Measurements from ENCODE around the gene BCL7A.
"Not testable (repeated sequence)": the region's sequence is repeated elsewhere in the genome, so short reads cannot be mapped to it uniquely, and the experiment has no call there.

Gene BCL7A

DNA sequence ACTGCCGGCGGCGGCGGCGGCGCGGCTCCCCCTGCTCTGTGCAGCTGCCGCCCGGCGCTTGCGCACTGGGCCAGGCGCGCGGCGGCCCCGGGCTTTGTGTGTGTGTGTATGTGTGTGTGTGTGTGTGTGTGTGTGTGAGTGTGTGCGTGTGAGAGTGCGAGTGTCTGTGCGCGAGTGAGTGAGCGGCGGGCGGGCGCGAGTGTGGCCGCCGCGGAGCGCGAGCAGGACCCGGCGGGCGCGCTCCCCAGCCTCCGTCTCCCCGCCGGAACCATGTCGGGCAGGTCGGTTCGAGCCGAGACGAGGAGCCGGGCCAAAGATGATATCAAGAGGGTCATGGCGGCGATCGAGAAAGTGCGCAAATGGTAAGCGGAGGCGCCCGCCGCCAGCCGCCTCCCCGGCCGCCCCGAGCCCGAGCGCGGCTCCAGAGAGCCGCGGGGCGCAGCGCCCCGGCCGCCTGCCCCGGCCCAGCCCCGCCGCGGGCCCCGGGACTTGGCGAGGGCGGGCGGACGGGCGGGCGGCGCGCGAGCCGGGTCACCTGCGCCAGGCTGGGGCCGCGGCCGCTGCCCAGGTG, at the start of gene BCL7A:
Gene BCL7A, plus strand, starts transcription at position 63 of the 571 bp plus-strand sequence. Its CDS starts 208 bp downstream, at position 271.
- peak; percentile 44 to 55 for DNase-seq

DNA sequence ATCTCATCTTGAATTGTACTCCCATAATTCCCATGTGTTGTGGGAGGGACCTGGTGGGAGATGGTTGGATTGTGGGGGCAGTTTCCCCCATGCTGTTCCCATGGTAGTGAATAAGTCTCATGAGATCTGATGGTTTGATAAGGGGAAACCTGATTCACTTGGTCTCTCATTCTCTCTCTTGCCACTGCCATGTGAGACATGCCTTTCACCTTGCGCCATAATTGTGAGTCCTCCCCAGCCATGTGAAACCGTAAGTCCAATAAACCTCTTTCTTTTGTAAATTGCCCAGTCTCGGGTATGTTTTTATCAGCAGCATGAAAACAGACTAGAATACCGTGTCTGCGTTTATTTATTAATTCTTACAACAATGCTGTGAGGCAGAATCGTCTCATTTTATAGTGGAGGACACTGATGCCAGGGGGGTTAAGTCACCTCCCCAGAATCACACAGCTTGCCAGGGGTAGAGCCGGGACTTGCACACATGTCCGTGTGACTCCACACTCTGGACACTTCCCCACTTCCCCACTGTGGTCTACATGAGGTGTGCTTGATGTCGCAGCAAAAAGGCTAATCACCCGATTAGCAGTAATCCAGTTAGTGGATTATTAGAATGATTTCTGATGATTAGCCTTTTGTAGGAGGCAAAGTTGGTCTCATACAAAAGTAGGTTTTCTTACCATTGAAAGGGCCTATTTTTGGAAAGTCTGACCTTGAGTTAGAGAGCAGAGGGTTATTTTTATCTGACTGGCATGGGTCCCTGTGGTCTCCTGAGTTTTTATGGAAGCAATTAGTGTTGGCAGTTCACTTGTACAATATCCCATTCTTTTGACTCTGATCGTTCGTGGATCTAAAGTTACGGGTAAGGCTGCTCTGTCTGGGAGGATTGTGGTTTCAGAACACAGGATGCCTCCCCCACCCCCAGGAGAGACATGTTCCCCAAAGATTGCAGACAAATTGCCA, 47.4 kb upstream of the BCL7A start:
- DNase-seq, result no peak

DNA sequence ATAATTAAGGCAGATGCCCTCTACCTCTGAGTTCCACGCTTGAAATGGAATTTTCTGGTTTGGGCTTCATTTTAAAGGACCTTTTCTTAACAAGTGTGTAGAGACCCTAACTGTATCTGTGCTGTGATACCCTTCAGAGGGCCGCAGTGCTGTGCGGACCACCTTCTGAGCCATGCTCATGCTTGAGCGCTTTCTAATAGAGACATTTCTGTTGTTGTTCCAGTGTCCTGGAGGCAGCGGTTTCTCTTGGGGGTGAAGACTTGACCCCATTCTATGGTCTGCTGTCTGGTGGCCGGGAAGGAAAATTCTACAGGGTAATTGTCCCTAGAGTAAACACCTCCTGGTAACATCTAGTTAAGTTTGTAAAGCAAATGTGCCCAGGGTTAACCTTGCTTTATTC, 46.7 kb upstream of the BCL7A start:
- DNase-seq, result no peak

DNA sequence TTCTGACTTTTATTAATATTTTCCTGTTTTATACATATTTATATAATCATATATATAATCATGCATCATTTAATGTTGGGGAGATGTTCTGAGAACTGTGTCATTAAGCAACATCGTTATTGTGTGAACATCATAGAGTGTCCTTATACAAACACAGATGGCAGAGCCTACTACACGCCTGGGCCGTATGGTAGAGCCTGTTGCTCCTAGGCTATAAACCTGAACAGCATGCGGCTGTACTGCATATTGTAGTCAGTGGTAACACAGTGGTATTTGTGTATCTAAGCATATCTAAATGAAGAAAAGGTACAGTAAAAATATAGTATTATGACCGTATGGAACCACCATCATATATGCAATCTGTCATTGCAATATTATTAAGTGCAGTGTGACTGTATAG, 44.7 kb upstream of the BCL7A start:
- DNase-seq, result no peak

DNA sequence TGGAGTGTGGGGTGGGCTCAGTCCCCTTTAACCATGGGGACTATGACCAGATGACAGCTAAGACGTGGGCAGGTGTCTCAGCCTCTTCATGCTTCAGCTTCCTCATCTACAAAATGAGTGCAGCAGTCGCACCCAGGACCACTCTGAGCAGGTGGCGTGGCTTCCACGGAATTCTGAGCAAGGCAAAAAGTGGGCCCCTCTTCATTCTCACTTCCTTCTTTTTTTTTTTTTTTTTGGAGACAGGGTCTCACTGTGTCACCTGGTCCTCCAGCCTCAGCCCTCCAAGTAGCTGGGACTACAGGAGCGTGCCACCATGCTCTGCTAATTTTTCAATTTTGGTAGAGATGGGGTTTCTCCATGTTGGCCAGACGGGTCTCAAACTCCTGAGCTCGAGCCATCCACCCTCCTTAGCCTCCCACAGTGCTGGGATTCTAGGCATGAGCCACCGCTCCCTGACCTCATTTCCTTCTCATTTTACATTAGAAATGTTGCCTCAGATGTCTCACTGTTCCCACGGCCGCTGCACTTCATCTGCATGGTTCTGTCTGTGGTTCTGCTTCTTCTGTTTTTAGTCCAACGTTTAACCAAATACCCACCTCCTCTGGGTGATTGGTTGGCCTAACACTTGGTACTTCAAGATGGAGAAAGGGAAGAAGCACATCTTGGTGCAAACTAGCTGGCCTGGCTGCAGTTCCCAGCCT, 41.3 kb upstream of the BCL7A start:
- DNase-seq, result peak; percentile 51 to 57

- DNase-seq, result no peak
These were observed 40.8 kb upstream of the BCL7A start for GRCh38 chr12:121980892-121981272.

GRCh38 chr12:121981456-121981855, 40.2 kb upstream of the BCL7A start:
- DNase-seq, result no peak

GRCh38 chr12:121982950-121983349, 38.7 kb upstream of the BCL7A start:
- no peak for DNase-seq

GRCh38 chr12:121983536-121984210, 38.0 kb upstream of the BCL7A start:
- DNase-seq, result peak in 1 of 2 experiments; percentile 13

- DNase-seq, result no peak
These were observed 35.0 kb upstream of the BCL7A start for GRCh38 chr12:121986489-121987245.

GRCh38 chr12:121988519-121988918, 33.2 kb upstream of the BCL7A start:
- DNase-seq, result not testable (repeated sequence)

- DNase-seq, result no peak
These were observed 32.2 kb upstream of the BCL7A start for GRCh38 chr12:121989276-121990113.

GRCh38 chr12:121990114-121990647, 31.5 kb upstream of the BCL7A start:
- no peak for DNase-seq

- DNase-seq, result no peak
These were observed 30.7 kb upstream of the BCL7A start for GRCh38 chr12:121990692-121991603.

- DNase-seq, result peak; percentile 78 to 82
These were observed 29.4 kb upstream of the BCL7A start for GRCh38 chr12:121992059-121992879.

DNA sequence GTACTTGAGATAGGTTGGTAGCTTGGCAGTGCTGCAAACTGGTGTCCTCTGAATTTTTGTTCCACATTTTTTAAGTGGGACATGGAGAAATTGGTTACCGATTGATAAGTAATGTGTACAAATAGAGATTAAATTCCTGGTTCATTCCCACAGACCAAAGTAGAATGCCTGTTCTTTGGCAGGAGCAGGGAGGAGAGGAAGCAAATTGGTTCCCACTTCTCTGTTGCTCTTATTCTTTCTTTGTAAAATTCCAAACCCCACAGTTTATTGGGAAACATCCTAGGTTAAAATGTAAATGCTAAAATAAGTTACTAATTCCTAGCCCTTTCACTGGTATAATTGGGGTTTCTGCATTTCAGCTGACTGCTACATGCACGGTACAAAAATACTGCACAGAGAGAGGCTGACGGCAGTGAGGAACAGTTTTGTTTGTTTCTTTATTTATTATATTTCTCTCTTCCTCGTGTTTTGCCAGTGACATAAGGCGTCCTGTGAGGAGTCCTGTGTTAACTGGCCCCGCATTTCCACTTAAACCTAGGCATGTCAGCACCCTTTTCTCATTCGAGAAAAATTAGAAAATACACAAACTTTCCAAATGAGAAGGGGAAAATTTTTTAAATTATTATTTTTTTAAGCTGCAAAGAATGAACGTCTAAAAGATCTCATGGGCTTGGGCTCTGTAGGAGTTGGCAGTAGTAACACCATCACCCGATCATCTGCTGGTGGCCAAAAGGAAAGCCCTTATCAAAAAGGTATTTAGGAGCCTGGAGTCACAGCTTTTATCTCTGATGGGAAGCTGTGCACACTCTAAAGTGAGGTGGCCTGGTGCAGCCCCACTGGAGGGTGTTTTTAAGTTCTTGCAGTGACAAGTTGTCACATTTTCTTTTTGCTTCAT, 25.4 kb upstream of the BCL7A start:
- DNase-seq, result no peak

GRCh38 chr12:121996945-121997612, 24.6 kb upstream of the BCL7A start:
- no peak for DNase-seq

All from Kasumi-1 (cell line).